PC-3 (cell line): Measurements from ENCODE around the gene CD19. TPM values are rescaled to one million over a fixed set of nuclear protein-coding genes. Genes with fewer than 3 reads are reported as not detected.

ENCODE experiments used
- ATAC-seq: fragments of 200-7000 bp; cut with Tn5 transposase; 2 replicates; pipeline ENCODE4 v1.9.1; 2020; ENCODE audit warnings: mild to moderate bottlenecking, moderate library complexity
- BruUV-seq: library from RNA; stranded (reverse); fragments of 400-500 nt; replicated peaks from 2 replicates; lab custom pipeline; 2021; lab: Mats Ljungman, UMichigan
- CTCF ChIA-PET: fragments of 300-600 bp; sonication (Branson Sonifier 250); formaldehyde crosslinking; loops from one replicate; lab custom pipeline; 2022; ENCODE audit warnings: antibody characterized with exemption; lab: Charles Lee
- POLR2A ChIA-PET: fragments of 300-600 bp; sonication (Branson Sonifier 250); formaldehyde crosslinking; loops from one replicate; lab custom pipeline; 2022; ENCODE audit warnings: antibody characterized with exemption; ENCODE audit not compliant: unreplicated experiment; lab: Charles Lee
- DNase-seq: peaks from one replicate; pipeline ENCODE4 v3.0.0-alpha.2; 2015
- H2AFZ ChIP-seq: fragments of 300-600 bp; sonication (generic); 2 replicates; pipeline ENCODE4 v1.6.0; 2016; ENCODE audit warnings: antibody characterized with exemption, low read length
- H3F3A ChIP-seq: fragments of 300-600 bp; sonication (generic); one replicate; pipeline ENCODE4 v1.6.0; 2017; ENCODE audit warnings: antibody characterized with exemption, low read length, control low read depth, mild to moderate bottlenecking; ENCODE audit not compliant: unreplicated experiment
- H3K27ac ChIP-seq: fragments of 300-600 bp; sonication (generic); 2 replicates; pipeline ENCODE4 v1.5.1; 2016; ENCODE audit warnings: mild to moderate bottlenecking, low read length
- H3K27me3 ChIP-seq: fragments of 300-600 bp; sonication (generic); 2 replicates; pipeline ENCODE4 v1.6.1; 2016; ENCODE audit warnings: low read length, mixed read lengths
- H3K36me3 ChIP-seq: fragments of 300-600 bp; sonication (generic); 2 replicates; pipeline ENCODE4 v1.6.1; 2016; ENCODE audit warnings: low read depth, mixed run types, low read length, mixed read lengths
- H3K4me1 ChIP-seq: fragments of 300-600 bp; sonication (generic); 2 replicates; pipeline ENCODE4 v1.5.1; 2016; ENCODE audit warnings: low read length; ENCODE audit not compliant: insufficient read depth
- H3K4me2 ChIP-seq: fragments of 300-600 bp; sonication (generic); 2 replicates; pipeline ENCODE4 v1.6.0; 2016; ENCODE audit warnings: low read length
- H3K4me3 ChIP-seq: fragments of 300-600 bp; sonication (generic); 2 replicates; pipeline ENCODE4 v1.5.1; 2016; ENCODE audit warnings: mild to moderate bottlenecking, low read length, mixed read lengths
- H3K79me2 ChIP-seq: fragments of 300-600 bp; sonication (generic); 2 replicates; pipeline ENCODE4 v1.6.1; 2017; ENCODE audit warnings: low read length, mixed read lengths
- H3K9ac ChIP-seq: fragments of 300-600 bp; sonication (generic); 2 replicates; pipeline ENCODE4 v1.6.0; 2016; ENCODE audit warnings: mild to moderate bottlenecking, low read length
- H3K9me2 ChIP-seq: fragments of 300-600 bp; sonication (generic); replicated peaks from 2 replicates; pipeline ENCODE4 v1.6.1; 2016; ENCODE audit warnings: mixed run types, low read length, mixed read lengths
- H3K9me3 ChIP-seq: fragments of 300-600 bp; sonication (generic); 2 replicates; pipeline ENCODE4 v1.6.1; 2016; ENCODE audit warnings: low read length, mixed read lengths
- H4K20me1 ChIP-seq: fragments of 300-600 bp; sonication (generic); 2 replicates; pipeline ENCODE4 v1.6.1; 2016; ENCODE audit warnings: low read length, mixed read lengths
- CTCF ChIP-seq: fragments of 300-600 bp; sonication (generic); conservative IDR thresholded peaks from 2 replicates; pipeline ENCODE4 v1.5.1; 2017; ENCODE audit warnings: antibody characterized with exemption, low read depth, mild to moderate bottlenecking, low read length
- EZH2 ChIP-seq: fragments of 300-600 bp; sonication (generic); IDR thresholded peaks from one replicate; pipeline ENCODE4 v1.6.1; 2017; ENCODE audit warnings: antibody characterized with exemption, mild to moderate bottlenecking, low read length; ENCODE audit not compliant: unreplicated experiment
- EZH2phosphoT487 ChIP-seq: fragments of 300-600 bp; sonication (generic); IDR thresholded peaks from 2 replicates; pipeline ENCODE4 v1.6.1; 2018; ENCODE audit warnings: mild to moderate bottlenecking, antibody characterized with exemption, low read length, borderline replicate concordance
- intact Hi-C: fragments of 100-400 bp; cut with micrococcal nuclease; formaldehyde crosslinking; loops from 2 replicates; pipeline ENCODE4 v1.9.0; 2023
- total RNA-seq: library from RNA; depleted of rRNA; stranded (reverse); fragments of >200 nt; gene quantifications from 2 replicates; pipeline ENCODE4 v1.2.3, GENCODE V29; 2014

Gene CD19
- total RNA-seq, 1 experiment from 2014 or later = not detected

DNA sequence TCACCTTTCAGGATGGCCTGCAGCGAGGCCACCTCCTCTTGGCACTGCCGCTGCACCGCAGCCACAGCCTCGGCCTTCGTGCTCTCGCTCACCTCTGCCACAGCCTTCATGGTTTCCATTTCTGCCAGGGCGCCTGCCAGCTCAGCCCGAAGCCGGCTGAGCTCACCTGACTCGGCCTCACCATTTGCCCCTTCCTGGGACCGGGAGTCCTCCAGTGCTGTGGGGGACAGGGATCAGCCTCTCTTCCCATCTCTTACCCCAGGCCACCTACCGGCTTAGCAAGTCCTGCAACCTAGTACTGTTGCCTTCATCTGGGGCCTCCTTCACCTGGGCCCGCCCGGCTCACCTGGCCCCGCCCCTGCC is 7.4 kb upstream of the CD19 start:
- H3K4me2 ChIP-seq = peak overlapping the region; percentile 98
- no peaks in the 10 kb centered on the region for H3K27me3 ChIP-seq
- POLR2A ChIA-PET = no interaction called here

DNA sequence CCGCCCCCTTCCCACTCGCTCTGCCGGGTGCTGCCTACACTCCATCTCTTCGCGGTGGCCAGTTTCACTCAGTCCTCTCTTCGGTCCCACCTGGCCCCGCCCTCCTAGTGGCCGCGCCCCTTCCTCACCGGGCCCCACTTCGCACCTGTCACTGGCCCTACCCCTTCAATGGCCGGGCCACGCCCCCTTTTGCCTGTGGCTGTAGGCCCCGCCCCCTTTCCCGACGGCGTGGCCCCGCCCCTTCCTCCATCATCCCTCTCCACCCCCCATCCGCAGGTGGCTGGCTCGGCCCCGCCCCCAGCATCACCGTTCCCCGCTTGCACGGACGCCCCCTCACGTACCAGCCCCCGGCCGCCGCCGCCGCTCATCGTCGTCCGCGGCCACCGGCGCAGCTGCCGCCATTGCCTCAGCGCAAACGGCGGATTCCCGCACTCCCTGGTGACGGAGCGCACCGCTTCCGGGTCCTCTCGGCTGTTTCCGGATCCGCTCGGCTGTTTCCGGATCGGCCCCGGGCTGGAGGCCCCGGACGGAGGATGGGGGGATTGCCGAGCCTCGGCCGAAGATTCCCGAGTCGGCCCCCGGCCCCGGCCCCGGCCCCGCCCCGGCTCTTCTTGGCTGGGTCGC is 6.9 kb upstream of the CD19 start, which contains the start of gene RABEP2:
RABEP2 (minus strand) TSS at position 477 of the 624 bp plus-strand sequence; CDS start at position 402, 75 bp downstream.
- POLR2A ChIA-PET = no interaction called here
- H2AFZ ChIP-seq = peak within 1 kb of the TSS; percentile 95
- ATAC-seq = peak; percentile 84
- H3K36me3 ChIP-seq = no peaks in the 10 kb centered on the region
- H3K79me2 ChIP-seq = peaks cover 15% of the 10 kb centered on the region; the same call in 1 of the 2 replicates
- peak; percentile 91 for DNase-seq
- peak within 1 kb of the TSS; percentile 89 for H3K27ac ChIP-seq
- H3K4me3 ChIP-seq = peak within 1 kb of the TSS; percentile 80
- no TSS peak for BruUV-seq
- no peaks in the 10 kb centered on the region for H3K9me2 ChIP-seq
- no peaks in the 10 kb centered on the region for H3K27me3 ChIP-seq
- H3K9me3 ChIP-seq = no peaks in the 10 kb centered on the region
- H3K4me2 ChIP-seq = peak within 1 kb of the TSS; percentile 98
- CTCF ChIA-PET = no interaction called here
- intact Hi-C loops = no loop called here
- peak within 1 kb of the TSS; percentile 94 for H3K9ac ChIP-seq
- TF ChIP-seq EZH2phosphoT487 (no peak), EZH2 (no peak), CTCF (no peak)
- H3K4me1 ChIP-seq = peaks cover 10% of the 10 kb centered on the region; the same call in 1 of the 2 replicates
- no peaks in the 10 kb centered on the region for H3F3A ChIP-seq
- no peaks in the 10 kb centered on the region for H4K20me1 ChIP-seq

More for the DNA sequence above, 7.4 kb upstream of the CD19 start:
- no peaks in the 10 kb centered on the region for H3K9me3 ChIP-seq
- TF ChIP-seq EZH2 (no peak), CTCF (no peak)
- peaks cover 15% of the 10 kb centered on the region; the same call in 1 of the 2 replicates for H3K79me2 ChIP-seq
- intact Hi-C loops = no loop called here
- H3K9me2 ChIP-seq = no peaks in the 10 kb centered on the region
- no peaks in the 10 kb centered on the region for H3K36me3 ChIP-seq
- ATAC-seq (no peak), DNase-seq (no peak)
- H3F3A ChIP-seq = no peaks in the 10 kb centered on the region
- peak overlapping the region; percentile 80 for H3K4me3 ChIP-seq
- H2AFZ ChIP-seq = peak overlapping the region; percentile 76
- H3K9ac ChIP-seq = peak overlapping the region; percentile 56
- CTCF ChIA-PET = no interaction called here
- H4K20me1 ChIP-seq = no peaks in the 10 kb centered on the region
- no TSS peak for BruUV-seq
- H3K4me1 ChIP-seq = peaks cover 10% of the 10 kb centered on the region; the same call in 1 of the 2 replicates
- H3K27ac ChIP-seq = peak overlapping the region; percentile 50
